Colonic mucosa (tissue), 4 donors: ENCODE measurements around the gene ZKSCAN7. TPM values are rescaled to one million over a fixed set of nuclear protein-coding genes. Genes with fewer than 3 reads are reported as not detected.

Experiments
- DNase-seq: peaks from one replicate; pipeline ENCODE4 v3.0.0-alpha.2; 2020
- H3K27ac ChIP-seq: fragments of 200-600 bp; one replicate; pipeline ENCODE4 v1.8.0; 2021
- H3K27me3 ChIP-seq: fragments of 200-600 bp; one replicate; pipeline ENCODE4 v1.8.0; 2021
- H3K36me3 ChIP-seq: fragments of 200-600 bp; one replicate; pipeline ENCODE4 v1.8.0; 2021
- H3K4me1 ChIP-seq: fragments of 200-600 bp; one replicate; pipeline ENCODE4 v1.8.0; 2021; ENCODE audit warnings: mild to moderate bottlenecking
- H3K4me3 ChIP-seq: fragments of 200-600 bp; one replicate; pipeline ENCODE4 v1.8.0; 2021
- H3K9ac ChIP-seq, 2 donors: one replicate each; pipeline ENCODE4 v1.7.0; 2013; ENCODE audit warnings: control low read depth in 2 of 2, low read depth in 2 of 2, low read length in 2 of 2
- H3K9me3 ChIP-seq: fragments of 200-600 bp; one replicate; pipeline ENCODE4 v1.8.0; 2021
- CTCF ChIP-seq: fragments of 200-600 bp; IDR thresholded peaks from one replicate; pipeline ENCODE4 v1.8.0; 2022; ENCODE audit warnings: antibody characterized with exemption, mild to moderate bottlenecking
- intact Hi-C: fragments of 100-400 bp; cut with DNase I; formaldehyde crosslinking; loops from one replicate; pipeline ENCODE4 v1.14.1; 2022
- total RNA-seq, 2 donors: library from RNA; stranded (reverse); fragmentation: NEBNext Ultra II Directional in 1 of 2; extraction: Animal tissue kit (Norgen Biotek cat#: 25700) in 1 of 2; gene quantifications; one replicate each; pipeline ENCODE4 v1.2.1, GENCODE V29; 2021
- donor health status: healthy.
- donor health status: DM: no; HTN: no; CAD: no.
- donor health status: DM: no; HTN: no; CAD: no.

Gene ZKSCAN7
- total RNA-seq, 2 donors from 2014 or later = 1.2 to 2.8 TPM

GRCh38 chr3:44555723-44556122, 730 bp downstream of the ZKSCAN7 start:
- peaks cover 9% of the 10 kb centered on the region for H3K4me1 ChIP-seq
- H3K9me3 ChIP-seq = no peaks in the 10 kb centered on the region
- intact Hi-C loops = no loop called here
- H3K4me3 ChIP-seq = peak overlapping the region; percentile 71
- no peaks in the 10 kb centered on the region for H3K27me3 ChIP-seq
- TF ChIP-seq CTCF = no peak
- peak overlapping the region; percentile 73 to 78 for H3K9ac ChIP-seq
- no peak for DNase-seq
- no peak overlapping the region for H3K27ac ChIP-seq
- no peaks in the 10 kb centered on the region for H3K36me3 ChIP-seq

GRCh38 chr3:44557074-44557473, 2.1 kb downstream of the ZKSCAN7 start:
- Histone ChIP-seq H3K36me3 (no peaks in the 10 kb centered on the region), H3K27ac (no peak overlapping the region), H3K9me3 (no peaks in the 10 kb centered on the region), H3K9ac (no peak overlapping the region), H3K27me3 (no peaks in the 10 kb centered on the region), H3K4me1 (peaks cover 9% of the 10 kb centered on the region), H3K4me3 (no peak overlapping the region)
- intact Hi-C loops = no loop called here
- DNase-seq = no peak
- no peak for TF ChIP-seq CTCF

GRCh38 chr3:44561076-44561475, 6.1 kb downstream of the ZKSCAN7 start:
- TF ChIP-seq CTCF = no peak
- intact Hi-C loops = no loop called here
- Histone ChIP-seq H3K9ac (no peak overlapping the region), H3K36me3 (no peaks in the 10 kb centered on the region), H3K27me3 (no peaks in the 10 kb centered on the region), H3K4me1 (peaks cover 4% of the 10 kb centered on the region), H3K27ac (no peak overlapping the region), H3K9me3 (no peaks in the 10 kb centered on the region), H3K4me3 (no peak overlapping the region)
- no peak for DNase-seq

- Histone ChIP-seq H3K36me3 (no peaks in the 10 kb centered on the region), H3K27ac (no peak overlapping the region), H3K27me3 (no peaks in the 10 kb centered on the region), H3K9ac (no peak overlapping the region), H3K9me3 (no peaks in the 10 kb centered on the region), H3K4me1 (no peaks in the 10 kb centered on the region), H3K4me3 (no peak overlapping the region)
- intact Hi-C loops = no loop called here
- no peak for TF ChIP-seq CTCF
- no peak for DNase-seq
Observed at GRCh38 chr3:44562147-44562546, 7.2 kb downstream of the ZKSCAN7 start.

- Histone ChIP-seq H3K4me1 (no peaks in the 10 kb centered on the region), H3K4me3 (no peak overlapping the region), H3K9me3 (no peaks in the 10 kb centered on the region), H3K9ac (no peak overlapping the region), H3K36me3 (no peaks in the 10 kb centered on the region), H3K27ac (no peak overlapping the region), H3K27me3 (no peaks in the 10 kb centered on the region)
- no peak for DNase-seq
- TF ChIP-seq CTCF = no peak
- intact Hi-C loops = no loop called here
Observed at GRCh38 chr3:44568561-44568960, 13.6 kb downstream of the ZKSCAN7 start.

- no peak for DNase-seq
- no peak for TF ChIP-seq CTCF
- no peaks in the 10 kb centered on the region for H3K36me3 ChIP-seq
Observed at GRCh38 chr3:44571024-44571423, 16.0 kb downstream of the ZKSCAN7 start.

More at GRCh38 chr3:44571024-44571423, 16.0 kb downstream of the ZKSCAN7 start:
- Histone ChIP-seq H3K4me3 (no peak overlapping the region), H3K9me3 (no peaks in the 10 kb centered on the region), H3K4me1 (no peaks in the 10 kb centered on the region), H3K9ac (no peak overlapping the region), H3K27ac (no peak overlapping the region), H3K27me3 (no peaks in the 10 kb centered on the region)
- intact Hi-C loops = no loop called here
